ENCODE results near the gene CENPX.

The CENPX gene

GRCh38 chr17:82008941-82009405 is 13.7 kb downstream of the CENPX start:
- no peaks in the 10 kb centered on the region for H3K9me3 ChIP-seq (ENCODE audit: control insufficient read depth, insufficient read depth, low read length)
- no peaks in the 10 kb centered on the region for H3K36me3 ChIP-seq (ENCODE audit: insufficient read depth, low read length)
- no peaks in the 10 kb centered on the region; the same call in 1 of the 2 replicates for H3K4me1 ChIP-seq (ENCODE audit: insufficient read depth, low read length)
- H3K9ac ChIP-seq (ENCODE audit: low read depth, low read length), result no peak overlapping the region

- Histone ChIP-seq H3K9ac (ENCODE audit: low read depth, low read length) (no peak overlapping the region), H3K36me3 (ENCODE audit: insufficient read depth, low read length) (no peaks in the 10 kb centered on the region), H3K4me1 (ENCODE audit: insufficient read depth, low read length) (peaks cover 3% of the 10 kb centered on the region; the same call in 1 of the 2 replicates), H3K9me3 (ENCODE audit: control insufficient read depth, insufficient read depth, low read length) (no peaks in the 10 kb centered on the region)
These were observed 14.3 kb downstream of the CENPX start for GRCh38 chr17:82008258-82008940.

- Histone ChIP-seq H3K4me1 (ENCODE audit: insufficient read depth, low read length) (peaks cover 8% of the 10 kb centered on the region; the same call in 1 of the 2 replicates), H3K36me3 (ENCODE audit: insufficient read depth, low read length) (no peaks in the 10 kb centered on the region), H3K9me3 (ENCODE audit: control insufficient read depth, insufficient read depth, low read length) (no peaks in the 10 kb centered on the region), H3K9ac (ENCODE audit: low read depth, low read length) (no peak overlapping the region)
These were observed 15.0 kb downstream of the CENPX start for GRCh38 chr17:82007495-82008257.

GRCh38 chr17:82007228-82007494 is 15.5 kb downstream of the CENPX start:
- Histone ChIP-seq H3K36me3 (ENCODE audit: insufficient read depth, low read length) (no peaks in the 10 kb centered on the region), H3K4me1 (ENCODE audit: insufficient read depth, low read length) (peaks cover 8% of the 10 kb centered on the region; the same call in 1 of the 2 replicates), H3K9me3 (ENCODE audit: control insufficient read depth, insufficient read depth, low read length) (no peaks in the 10 kb centered on the region), H3K9ac (ENCODE audit: low read depth, low read length) (no peak overlapping the region)

GRCh38 chr17:82006468-82007227 is 16.0 kb downstream of the CENPX start:
- H3K9me3 ChIP-seq (ENCODE audit: control insufficient read depth, insufficient read depth, low read length), result no peaks in the 10 kb centered on the region
- peaks cover 8% of the 10 kb centered on the region; the same call in 1 of the 2 replicates for H3K4me1 ChIP-seq (ENCODE audit: insufficient read depth, low read length)
- no peak overlapping the region for H3K9ac ChIP-seq (ENCODE audit: low read depth, low read length)
- H3K36me3 ChIP-seq (ENCODE audit: insufficient read depth, low read length), result no peaks in the 10 kb centered on the region

- Histone ChIP-seq H3K9me3 (ENCODE audit: control insufficient read depth, insufficient read depth, low read length) (no peaks in the 10 kb centered on the region), H3K4me1 (ENCODE audit: insufficient read depth, low read length) (peaks cover 8% of the 10 kb centered on the region; the same call in 1 of the 2 replicates), H3K36me3 (ENCODE audit: insufficient read depth, low read length) (no peaks in the 10 kb centered on the region), H3K9ac (ENCODE audit: low read depth, low read length) (no peak overlapping the region)
These were observed 16.9 kb downstream of the CENPX start for GRCh38 chr17:82005701-82006348.

GRCh38 chr17:82004517-82005455 is 17.9 kb downstream of the CENPX start:
- Histone ChIP-seq H3K9me3 (ENCODE audit: control insufficient read depth, insufficient read depth, low read length) (no peaks in the 10 kb centered on the region), H3K4me1 (ENCODE audit: insufficient read depth, low read length) (peaks cover 8% of the 10 kb centered on the region; the same call in 1 of the 2 replicates), H3K36me3 (ENCODE audit: insufficient read depth, low read length) (no peaks in the 10 kb centered on the region), H3K9ac (ENCODE audit: low read depth, low read length) (no peak overlapping the region)

GRCh38 chr17:82003411-82004381 is 19.0 kb downstream of the CENPX start:
- H3K4me1 ChIP-seq (ENCODE audit: insufficient read depth, low read length), result peaks cover 8% of the 10 kb centered on the region; the same call in 1 of the 2 replicates
- H3K9ac ChIP-seq (ENCODE audit: low read depth, low read length), result no peak overlapping the region
- no peaks in the 10 kb centered on the region for H3K36me3 ChIP-seq (ENCODE audit: insufficient read depth, low read length)
- no peaks in the 10 kb centered on the region for H3K9me3 ChIP-seq (ENCODE audit: control insufficient read depth, insufficient read depth, low read length)

GRCh38 chr17:82001571-82002056 is 21.1 kb downstream of the CENPX start:
- Histone ChIP-seq H3K9me3 (ENCODE audit: control insufficient read depth, insufficient read depth, low read length) (no peaks in the 10 kb centered on the region), H3K36me3 (ENCODE audit: insufficient read depth, low read length) (no peaks in the 10 kb centered on the region; the same call in 1 of the 2 replicates), H3K4me1 (ENCODE audit: insufficient read depth, low read length) (peaks cover 8% of the 10 kb centered on the region; the same call in 1 of the 2 replicates), H3K9ac (ENCODE audit: low read depth, low read length) (no peak overlapping the region)

GRCh38 chr17:82000803-82001570 is 21.7 kb downstream of the CENPX start:
- Histone ChIP-seq H3K4me1 (ENCODE audit: insufficient read depth, low read length) (peaks cover 8% of the 10 kb centered on the region; the same call in 1 of the 2 replicates), H3K9ac (ENCODE audit: low read depth, low read length) (no peak overlapping the region)

GRCh38 chr17:81999976-82000802 is 22.5 kb downstream of the CENPX start:
- H3K9ac ChIP-seq (ENCODE audit: low read depth, low read length), result no peak overlapping the region
- H3K4me1 ChIP-seq (ENCODE audit: insufficient read depth, low read length), result peaks cover 8% of the 10 kb centered on the region; the same call in 1 of the 2 replicates
- H3K36me3 ChIP-seq (ENCODE audit: insufficient read depth, low read length), result no peaks in the 10 kb centered on the region; the same call in 1 of the 2 replicates

More at GRCh38 chr17:82000803-82001570, 21.7 kb downstream of the CENPX start:
- Histone ChIP-seq H3K9me3 (ENCODE audit: control insufficient read depth, insufficient read depth, low read length) (no peaks in the 10 kb centered on the region), H3K36me3 (ENCODE audit: insufficient read depth, low read length) (no peaks in the 10 kb centered on the region; the same call in 1 of the 2 replicates)

More at GRCh38 chr17:81999976-82000802, 22.5 kb downstream of the CENPX start:
- H3K9me3 ChIP-seq (ENCODE audit: control insufficient read depth, insufficient read depth, low read length), result no peaks in the 10 kb centered on the region
